A172 (cell line): ENCODE measurements around the gene PEX6. TPM values are rescaled to one million over a fixed set of nuclear protein-coding genes. Genes with fewer than 3 reads are reported as not detected.
A peak's percentile ranks its signal among the peaks of the same experiment; 100 is the strongest.

Experiments used
- DNase-seq: peaks from one replicate; pipeline ENCODE4 v3.0.0-alpha.2; 2015; ENCODE audit warnings: low spot score
- total RNA-seq: library from RNA; depleted of rRNA; stranded (reverse); fragments of >200 nt; shearing (Covaris generic); gene quantifications from 2 replicates; pipeline ENCODE4 v1.2.3, GENCODE V29; 2014; rRNA removed

Gene PEX6
- total RNA-seq, 1 experiment from 2014 or later: 8.2 TPM

- DNase-seq: no peak
Measured at GRCh38 chr6:42937548-42938427, 41.2 kb downstream of the PEX6 start.

- DNase-seq: no peak
Measured at GRCh38 chr6:42936398-42936797, 42.6 kb downstream of the PEX6 start.

DNA sequence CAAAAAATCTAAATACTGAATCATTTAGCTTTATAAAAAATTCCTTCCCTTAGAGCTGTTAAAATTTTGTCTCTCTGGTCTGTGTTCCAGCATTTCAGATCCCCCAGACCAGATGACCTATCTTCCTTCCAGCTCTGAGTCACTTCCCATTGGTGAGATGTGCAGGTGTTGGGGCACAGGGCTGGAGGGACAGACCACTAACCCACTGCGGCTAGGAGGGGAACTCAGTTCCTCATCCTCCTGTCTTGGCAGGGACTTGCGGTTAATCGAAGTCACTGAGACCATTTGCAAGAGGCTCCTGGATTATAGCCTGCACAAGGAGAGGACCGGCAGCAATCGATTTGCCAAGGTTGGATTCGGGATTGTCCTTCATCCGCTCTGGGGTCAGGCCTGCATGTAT, 43.7 kb downstream of the PEX6 start:
- DNase-seq: no peak

DNA sequence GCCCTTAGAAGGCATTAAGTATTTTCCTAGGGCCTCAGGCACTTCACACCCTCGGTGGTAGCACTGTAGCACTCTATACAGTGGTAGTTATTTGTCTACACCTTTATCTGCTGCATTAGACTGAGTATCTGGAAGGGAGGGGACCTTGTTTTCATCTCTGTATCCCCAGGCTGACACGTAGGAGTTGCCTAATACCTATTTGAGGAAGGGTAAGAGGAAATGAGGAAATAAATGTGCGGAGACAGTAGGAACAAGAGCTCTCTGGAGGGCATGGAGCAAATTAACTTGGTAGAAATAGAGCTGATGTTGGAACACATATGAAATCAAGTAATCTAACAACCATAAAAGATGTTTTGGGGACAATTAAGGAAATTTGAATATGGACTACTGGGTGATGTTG, 45.8 kb downstream of the PEX6 start:
- no peak for DNase-seq

- DNase-seq: no peak
Measured at GRCh38 chr6:42932412-42932811, 46.6 kb downstream of the PEX6 start.

- peak; percentile 61 for DNase-seq
Measured at GRCh38 chr6:42929821-42930360, 49.1 kb downstream of the PEX6 start.

DNA sequence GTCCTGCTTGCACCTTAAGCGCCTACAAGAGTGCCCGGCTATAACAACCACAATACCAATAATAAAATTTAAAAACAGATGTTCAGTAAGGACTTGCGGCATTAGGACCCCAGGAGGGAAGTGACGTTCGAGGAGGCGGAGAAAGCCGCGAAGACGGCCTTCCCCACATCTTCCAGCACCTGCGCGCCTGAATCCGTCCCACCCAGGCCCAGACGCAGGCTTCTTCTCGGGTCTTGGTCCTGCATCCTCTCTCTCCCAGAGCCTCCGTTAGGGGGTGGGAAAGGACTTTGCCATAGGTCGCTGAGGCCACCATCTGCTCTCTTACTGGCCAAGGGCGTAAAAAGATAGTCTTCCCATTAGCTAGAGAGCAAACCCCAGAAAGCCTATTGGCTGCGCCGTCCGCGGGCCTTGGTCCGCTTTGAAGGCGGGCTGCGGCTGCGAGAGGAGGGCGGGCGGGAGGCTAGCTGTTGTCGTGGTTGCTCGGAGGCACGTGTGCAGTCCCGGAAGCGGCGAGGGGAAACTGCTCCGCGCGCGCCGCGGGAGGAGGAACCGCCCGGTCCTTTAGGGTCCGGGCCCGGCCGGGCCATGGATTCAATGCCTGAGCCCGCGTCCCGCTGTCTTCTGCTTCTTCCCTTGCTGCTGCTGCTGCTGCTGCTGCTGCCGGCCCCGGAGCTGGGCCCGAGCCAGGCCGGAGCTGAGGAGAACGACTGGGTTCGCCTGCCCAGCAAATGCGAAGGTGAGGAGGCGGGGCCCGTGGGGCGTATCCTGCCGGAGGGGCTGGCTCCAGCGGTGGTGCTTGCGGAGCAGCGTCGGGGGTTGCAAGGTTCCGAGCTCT, 49.8 kb downstream of the PEX6 start, which contains the start of gene CNPY3:
Gene CNPY3 (plus strand): TSS at position 495 of the 835 bp plus-strand sequence. CDS start 91 bp downstream, at position 586.
- peak; percentile 97 for DNase-seq

DNA sequence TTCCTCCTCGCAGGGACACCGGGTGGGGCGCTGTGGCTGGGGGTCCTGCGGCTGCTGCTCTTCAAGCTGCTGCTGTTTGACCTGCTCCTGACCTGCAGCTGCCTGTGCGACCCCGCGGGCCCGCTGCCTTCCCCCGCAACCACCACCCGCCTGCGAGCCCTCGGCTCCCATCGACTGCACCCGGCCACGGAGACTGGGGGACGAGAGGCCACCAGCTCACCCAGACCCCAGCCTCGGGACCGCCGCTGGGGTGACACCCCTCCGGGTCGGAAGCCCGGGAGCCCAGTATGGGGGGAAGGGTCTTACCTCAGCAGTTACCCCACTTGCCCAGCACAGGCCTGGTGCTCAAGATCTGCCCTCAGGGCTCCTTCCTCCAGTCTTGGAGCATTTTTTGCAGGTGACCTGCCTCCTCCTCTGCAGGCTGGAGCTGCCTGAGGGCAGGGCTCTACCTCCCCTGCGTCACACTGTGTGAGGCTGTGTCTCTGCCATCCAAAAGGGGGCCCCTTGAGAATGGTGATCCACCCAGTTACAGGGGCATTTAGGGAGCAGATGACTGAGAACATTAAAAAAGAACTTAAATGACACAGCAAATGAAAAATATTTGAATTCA, 53.6 kb downstream of the PEX6 start:
- DNase-seq: no peak

- DNase-seq: no peak
Measured at GRCh38 chr6:42923666-42924065, 55.3 kb downstream of the PEX6 start.

- no peak for DNase-seq
Measured at GRCh38 chr6:42921801-42922200, 57.2 kb downstream of the PEX6 start.

- DNase-seq: no peak
Measured at GRCh38 chr6:42916288-42916687, 62.7 kb downstream of the PEX6 start.

- DNase-seq: no peak
Measured at GRCh38 chr6:42915732-42916131, 63.2 kb downstream of the PEX6 start, which contains the start of gene PTCRA. PTCRA (plus strand) TSS chr6:42916053; CDS start chr6:42916070, 17 bp downstream.

- DNase-seq: no peak
Measured at GRCh38 chr6:42914546-42914945, 64.4 kb downstream of the PEX6 start.

Other genes with a start within 250 kb of the PEX6 start
- 44.7 and 50.0 TPM in 2 replicates for gene TBCC, start 233.1 kb downstream of the PEX6 start, total RNA-seq
- 3.7 and 3.9 TPM in 2 replicates for gene BICRAL, start 197.1 kb downstream of the PEX6 start, total RNA-seq
- 104 and 108 TPM in 2 replicates for gene RPL7L1, start 99.6 kb downstream of the PEX6 start, total RNA-seq
- not detected in 2 replicates for gene PTCRA, start 63.1 kb downstream of the PEX6 start, total RNA-seq
- 33.8 and 36.3 TPM in 2 replicates for gene CNPY3, start 49.7 kb downstream of the PEX6 start, total RNA-seq
- 0.24 TPM in 1 of 2 replicates, not detected in the other for gene GNMT, start 18.4 kb downstream of the PEX6 start, total RNA-seq
- 38.9 and 48.5 TPM in 2 replicates for gene PPP2R5D, start 5.4 kb upstream of the PEX6 start, total RNA-seq
- 134 and 144 TPM in 2 replicates for gene MEA1, start 34.8 kb upstream of the PEX6 start, total RNA-seq
- gene KLHDC3, start 35.1 kb upstream of the PEX6 start, total RNA-seq: 75.3 and 90.8 TPM in 2 replicates
- 111 and 121 TPM in 2 replicates for gene RRP36, start 42.4 kb upstream of the PEX6 start, total RNA-seq
- gene CUL7, start 74.7 kb upstream of the PEX6 start, total RNA-seq: 22.5 and 24.7 TPM in 2 replicates
- 29.9 and 30.7 TPM in 2 replicates for gene MRPL2, start 80.3 kb upstream of the PEX6 start, total RNA-seq
- gene KLC4, start 80.5 kb upstream of the PEX6 start, total RNA-seq: 17.0 and 19.0 TPM in 2 replicates
- gene PTK7, start 97.1 kb upstream of the PEX6 start, total RNA-seq: 82.3 and 84.6 TPM in 2 replicates
- gene SRF, start 192.1 kb upstream of the PEX6 start, total RNA-seq: 15.7 and 18.0 TPM in 2 replicates
- 17.5 and 19.6 TPM in 2 replicates for gene CUL9, start 203.0 kb upstream of the PEX6 start, total RNA-seq